Memory B cell (primary cell): Measurements from ENCODE around the gene CELF1.
A peak's percentile ranks its signal among the peaks of the same experiment; 100 is the strongest.

ENCODE experiments used
- ATAC-seq: fragments of 150-1000 bp; cut with Tn5 transposase; 2 replicates; pipeline ENCODE4 v1.10.0; 2021; ENCODE audit warnings: low read depth, mild to moderate bottlenecking, moderate library complexity
- DNase-seq, 2 donors: peaks; one replicate each; pipeline ENCODE4 v3.0.0; 2022; ENCODE audit warnings: low spot score in 2 of 2
- H3K27ac Mint-ChIP-seq: one replicate; pipeline ENCODE4 v1.8.0; 2022; ENCODE audit warnings: mild to moderate bottlenecking, moderate library complexity, mixed read lengths
- H3K27me3 Mint-ChIP-seq: one replicate; pipeline ENCODE4 v1.8.0; 2022; ENCODE audit warnings: mixed read lengths
- H3K36me3 Mint-ChIP-seq: one replicate; pipeline ENCODE4 v1.8.0; 2022; ENCODE audit warnings: mild to moderate bottlenecking, mixed read lengths
- H3K4me1 Mint-ChIP-seq: one replicate; pipeline ENCODE4 v1.8.0; 2022; ENCODE audit warnings: mixed read lengths
- H3K4me3 Mint-ChIP-seq: one replicate; pipeline ENCODE4 v1.8.0; 2022; ENCODE audit warnings: mild to moderate bottlenecking, moderate library complexity, mixed read lengths
- H3K9me3 Mint-ChIP-seq: one replicate; pipeline ENCODE4 v1.8.0; 2022; ENCODE audit warnings: mixed read lengths

CELF1 gene

DNA sequence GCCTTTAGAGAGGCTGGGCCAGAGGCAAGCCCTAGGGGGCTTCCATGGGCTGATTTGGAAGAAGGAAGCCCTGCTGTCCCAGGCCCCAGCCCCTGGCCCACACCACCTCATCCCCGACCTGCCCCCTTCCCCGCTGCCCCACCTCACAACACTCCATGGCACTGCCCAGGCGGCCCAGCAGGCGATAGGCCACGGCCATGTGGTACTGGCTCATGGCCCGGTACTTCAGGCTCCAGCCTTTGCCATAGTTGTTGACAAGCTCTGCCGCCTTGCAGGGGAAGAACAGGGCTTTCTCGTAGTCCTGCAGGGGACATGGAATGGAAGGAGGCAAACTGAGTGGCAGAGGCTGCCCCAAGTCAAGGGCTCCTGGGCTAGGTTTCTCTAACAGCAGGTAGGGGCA is 110.4 kb downstream of the CELF1 start:
- H3K4me1 Mint-ChIP-seq: no peaks in the 10 kb centered on the region
- ATAC-seq (no peak), DNase-seq (no peak)
- no peak overlapping the region for H3K4me3 Mint-ChIP-seq
- H3K27me3 Mint-ChIP-seq: no peaks in the 10 kb centered on the region
- no peak overlapping the region for H3K27ac Mint-ChIP-seq
- no peaks in the 10 kb centered on the region for H3K9me3 Mint-ChIP-seq
- H3K36me3 Mint-ChIP-seq: no peaks in the 10 kb centered on the region

DNA sequence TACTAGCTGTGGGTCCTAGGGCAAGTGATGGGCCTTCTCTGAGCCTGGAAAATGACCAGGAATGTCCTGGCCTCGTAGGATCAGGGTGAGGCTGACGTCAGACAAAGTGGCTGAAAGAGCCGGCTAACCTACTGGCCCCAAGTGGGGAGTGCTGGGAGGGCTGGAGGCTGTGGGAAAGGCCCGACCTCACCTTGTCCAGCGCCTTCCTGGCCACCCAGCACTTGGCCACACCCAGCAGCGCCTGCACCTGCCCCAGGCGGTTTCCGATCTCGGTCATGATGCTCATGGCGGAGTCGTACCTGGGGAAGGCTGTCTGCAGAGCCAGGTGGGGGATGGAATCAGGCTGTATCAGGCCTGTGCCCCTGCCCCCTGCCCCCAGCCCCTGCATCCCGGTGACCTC is 111.5 kb downstream of the CELF1 start:
- Mint-ChIP-seq H3K4me3 (no peak overlapping the region), H3K36me3 (no peaks in the 10 kb centered on the region), H3K4me1 (no peaks in the 10 kb centered on the region), H3K9me3 (no peaks in the 10 kb centered on the region), H3K27me3 (no peaks in the 10 kb centered on the region), H3K27ac (no peak overlapping the region)
- no peak for ATAC-seq
- DNase-seq: no peak

DNA sequence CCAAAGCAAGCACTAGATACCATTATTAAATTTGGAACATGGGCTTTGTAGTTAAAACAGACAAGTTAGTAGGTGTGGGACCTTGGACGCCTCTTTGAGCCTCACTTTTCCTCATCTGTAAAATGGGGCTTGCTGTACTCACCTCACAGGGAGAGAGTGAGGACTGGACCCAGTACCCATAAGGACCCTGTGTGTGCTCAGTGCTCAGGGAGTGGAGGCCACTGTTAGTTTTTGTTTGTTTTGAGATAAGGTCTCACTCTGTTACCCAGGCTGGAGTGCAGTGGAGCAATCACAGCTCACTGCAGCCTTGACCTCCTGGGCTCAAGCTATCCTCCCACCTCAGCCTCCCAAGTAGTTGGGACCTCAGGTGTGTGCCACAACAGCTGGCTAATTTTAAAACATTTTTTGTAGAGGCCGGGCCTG is 112.9 kb downstream of the CELF1 start:
- no peak overlapping the region for H3K27ac Mint-ChIP-seq
- no peaks in the 10 kb centered on the region for H3K36me3 Mint-ChIP-seq
- ATAC-seq (no peak), DNase-seq (no peak)
- H3K9me3 Mint-ChIP-seq: no peaks in the 10 kb centered on the region
- H3K4me3 Mint-ChIP-seq: no peak overlapping the region
- no peaks in the 10 kb centered on the region for H3K4me1 Mint-ChIP-seq
- H3K27me3 Mint-ChIP-seq: peaks cover 1% of the 10 kb centered on the region

DNA sequence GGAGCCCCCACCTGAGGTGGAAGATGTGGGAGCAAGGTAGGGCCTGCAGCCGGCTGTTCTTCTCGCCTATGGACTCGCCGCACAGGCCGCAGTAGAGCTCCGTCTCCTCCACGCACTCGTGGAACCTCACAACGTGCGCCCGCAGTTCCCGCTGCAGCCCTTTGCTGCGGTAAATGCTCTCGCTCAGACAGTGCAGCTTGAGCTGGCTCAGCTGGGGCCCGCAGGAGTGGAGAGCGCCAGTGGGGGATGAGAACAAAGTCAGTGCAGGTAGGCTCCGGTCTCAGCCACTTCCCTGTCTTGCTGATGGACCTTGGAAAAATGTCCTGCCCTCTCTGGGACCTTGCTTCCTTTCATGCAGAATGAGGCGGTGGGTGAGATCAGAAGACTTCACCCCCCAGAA is 114.2 kb downstream of the CELF1 start:
- H3K27ac Mint-ChIP-seq: no peak overlapping the region
- no peak for DNase-seq
- no peaks in the 10 kb centered on the region for H3K4me1 Mint-ChIP-seq
- no peak overlapping the region for H3K4me3 Mint-ChIP-seq
- no peaks in the 10 kb centered on the region for H3K36me3 Mint-ChIP-seq
- no peaks in the 10 kb centered on the region for H3K9me3 Mint-ChIP-seq
- ATAC-seq: no peak
- H3K27me3 Mint-ChIP-seq: peaks cover 1% of the 10 kb centered on the region

DNA sequence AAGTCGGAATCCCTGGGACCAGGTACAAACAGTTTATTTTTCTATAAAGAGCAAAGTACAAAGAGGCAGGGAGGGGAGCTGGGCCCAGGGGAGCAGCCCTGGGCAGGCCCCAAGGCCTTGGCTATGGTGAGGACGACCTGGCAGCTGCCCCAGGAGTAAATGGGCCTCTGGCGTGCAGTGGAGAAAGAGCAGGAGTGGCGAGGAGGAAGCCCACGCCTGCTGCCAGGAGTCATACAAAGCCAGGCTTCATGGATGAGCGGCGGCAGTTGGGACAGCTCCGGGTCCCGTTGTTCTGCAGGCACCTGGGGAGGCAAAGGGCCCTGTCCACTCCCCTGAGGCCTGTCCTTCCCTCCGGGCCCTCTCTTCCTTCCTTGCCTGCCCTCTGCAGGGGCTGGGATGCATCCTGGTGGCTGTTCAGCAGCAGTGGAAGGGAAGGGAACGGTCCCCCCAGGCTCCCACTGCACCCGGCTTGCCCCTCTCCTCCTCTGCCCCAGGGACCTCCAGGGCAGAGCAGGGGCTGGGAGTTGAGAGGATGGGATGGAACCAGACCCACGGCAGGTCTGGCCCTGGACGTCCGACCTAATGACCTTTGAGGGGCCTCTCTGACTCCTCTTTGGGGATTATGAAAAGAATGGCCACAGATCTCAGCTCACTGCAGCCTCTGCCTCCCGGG is 115.0 kb downstream of the CELF1 start:
- Mint-ChIP-seq H3K4me3 (no peak overlapping the region), H3K4me1 (no peaks in the 10 kb centered on the region), H3K27me3 (peaks cover 1% of the 10 kb centered on the region), H3K36me3 (no peaks in the 10 kb centered on the region), H3K9me3 (no peaks in the 10 kb centered on the region), H3K27ac (no peak overlapping the region)
- DNase-seq (no peak), ATAC-seq (no peak)

DNA sequence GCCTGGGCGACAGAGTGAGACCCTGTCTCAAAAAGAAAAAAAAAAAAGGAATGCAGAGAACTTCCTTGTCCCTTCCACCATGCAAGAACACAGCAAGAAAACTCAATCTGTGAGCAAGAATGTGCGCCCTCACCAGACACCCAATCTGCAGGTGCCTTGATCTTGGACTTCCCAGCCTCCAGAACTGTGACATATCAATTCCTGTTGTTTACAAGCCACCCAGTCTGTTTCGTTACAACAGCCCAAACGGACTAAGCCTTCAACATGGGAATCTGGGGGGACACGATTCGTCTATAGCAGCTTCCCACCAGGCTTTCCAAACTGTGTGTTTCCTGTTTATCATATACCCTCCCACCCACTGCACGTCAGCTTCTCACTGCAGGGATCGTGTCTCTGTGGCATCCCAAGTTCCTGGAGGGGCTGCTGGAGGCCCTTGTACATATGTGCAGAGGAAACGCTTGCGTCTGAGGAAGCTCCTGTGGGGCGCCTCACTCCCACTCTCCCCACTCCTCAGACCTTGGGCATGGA is 115.7 kb downstream of the CELF1 start:
- ATAC-seq (no peak), DNase-seq (no peak)
- Mint-ChIP-seq H3K27me3 (peaks cover 1% of the 10 kb centered on the region), H3K4me1 (no peaks in the 10 kb centered on the region), H3K4me3 (no peak overlapping the region), H3K9me3 (no peaks in the 10 kb centered on the region), H3K27ac (no peak overlapping the region), H3K36me3 (no peaks in the 10 kb centered on the region)

DNA sequence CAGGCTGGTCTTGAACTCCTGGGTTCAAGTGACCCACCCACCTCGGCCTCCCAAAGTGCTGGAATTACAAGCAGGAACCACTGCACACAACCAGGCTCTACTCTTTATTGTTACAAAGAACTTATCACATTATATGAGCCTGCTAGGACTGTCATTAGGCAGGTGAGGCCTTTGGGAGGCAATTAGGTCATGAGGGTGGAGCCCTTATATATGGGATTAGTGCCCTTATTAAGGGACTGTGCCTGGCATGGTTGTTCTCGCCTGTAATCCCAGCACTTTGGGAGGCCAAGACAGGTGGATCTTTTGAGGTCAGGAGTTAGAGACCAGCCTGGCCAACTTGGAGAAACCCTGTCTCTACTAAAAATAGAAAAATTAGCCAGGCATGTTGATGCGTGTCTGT is 116.2 kb downstream of the CELF1 start:
- Mint-ChIP-seq H3K9me3 (no peaks in the 10 kb centered on the region), H3K27ac (no peak overlapping the region), H3K36me3 (no peaks in the 10 kb centered on the region), H3K4me3 (no peak overlapping the region), H3K4me1 (no peaks in the 10 kb centered on the region), H3K27me3 (peaks cover 1% of the 10 kb centered on the region)
- ATAC-seq (no peak), DNase-seq (no peak)

DNA sequence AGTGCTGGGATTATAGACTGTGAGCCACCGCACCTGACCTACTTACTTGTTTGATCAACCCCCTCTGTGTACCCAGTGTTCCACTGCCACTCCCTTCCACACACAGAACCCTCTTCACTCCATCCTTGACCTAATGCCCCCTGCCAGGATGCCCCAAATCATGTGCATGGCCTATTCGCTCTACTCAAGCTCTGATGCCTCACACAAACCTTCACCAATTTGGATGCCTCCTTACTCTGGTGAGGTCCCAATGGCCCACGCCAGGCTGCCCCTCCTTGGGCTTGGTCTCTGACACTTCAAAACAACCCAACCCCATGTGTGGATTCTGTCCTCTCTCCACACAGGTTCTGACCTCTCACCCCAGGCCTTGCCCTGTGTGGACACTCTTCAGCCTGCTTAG is 117.2 kb downstream of the CELF1 start:
- Mint-ChIP-seq H3K27me3 (peaks cover 1% of the 10 kb centered on the region), H3K4me1 (no peaks in the 10 kb centered on the region), H3K4me3 (no peak overlapping the region), H3K9me3 (no peaks in the 10 kb centered on the region), H3K36me3 (no peaks in the 10 kb centered on the region), H3K27ac (no peak overlapping the region)
- ATAC-seq (no peak), DNase-seq (no peak)

DNA sequence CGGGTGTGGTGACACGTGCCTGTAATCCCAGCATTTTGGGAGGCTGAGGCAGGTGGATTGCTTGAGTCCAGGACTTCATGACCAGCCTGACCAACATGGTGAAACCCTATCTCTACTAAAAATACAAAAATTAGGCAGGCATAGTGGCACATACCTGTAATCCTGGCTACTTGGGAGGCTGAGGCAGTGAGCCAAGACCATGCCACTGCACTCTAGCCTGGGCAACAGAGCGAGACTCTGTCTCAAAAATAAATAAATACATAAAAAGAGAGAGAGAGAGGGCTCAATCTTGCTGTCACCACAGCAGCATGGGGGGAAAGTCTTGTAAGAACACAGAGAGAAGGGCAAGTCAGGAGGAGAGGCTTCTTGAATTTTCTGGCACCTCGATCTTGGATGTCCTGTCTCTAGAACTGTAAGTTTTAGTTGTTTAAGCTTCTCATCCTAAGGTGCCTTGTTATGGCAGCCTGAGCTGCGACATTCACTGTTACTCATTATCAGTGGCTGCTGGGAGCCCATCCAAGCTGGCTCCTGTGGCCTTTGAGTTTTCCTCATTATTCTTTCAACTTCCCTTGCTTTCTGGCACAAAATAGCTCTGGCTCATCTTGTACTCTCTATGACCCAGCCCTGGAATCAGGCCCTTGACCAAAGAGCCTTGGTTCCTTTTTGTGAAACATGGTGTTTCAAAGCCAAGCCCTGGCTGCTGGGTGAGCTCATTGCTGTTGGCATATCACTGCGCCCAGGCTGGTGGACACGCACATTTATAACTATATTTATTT is 118.7 kb downstream of the CELF1 start:
- Mint-ChIP-seq H3K4me3 (no peak overlapping the region), H3K36me3 (no peaks in the 10 kb centered on the region), H3K27ac (no peak overlapping the region), H3K9me3 (no peaks in the 10 kb centered on the region), H3K27me3 (peaks cover 1% of the 10 kb centered on the region), H3K4me1 (no peaks in the 10 kb centered on the region)
- DNase-seq (no peak), ATAC-seq (no peak)

DNA sequence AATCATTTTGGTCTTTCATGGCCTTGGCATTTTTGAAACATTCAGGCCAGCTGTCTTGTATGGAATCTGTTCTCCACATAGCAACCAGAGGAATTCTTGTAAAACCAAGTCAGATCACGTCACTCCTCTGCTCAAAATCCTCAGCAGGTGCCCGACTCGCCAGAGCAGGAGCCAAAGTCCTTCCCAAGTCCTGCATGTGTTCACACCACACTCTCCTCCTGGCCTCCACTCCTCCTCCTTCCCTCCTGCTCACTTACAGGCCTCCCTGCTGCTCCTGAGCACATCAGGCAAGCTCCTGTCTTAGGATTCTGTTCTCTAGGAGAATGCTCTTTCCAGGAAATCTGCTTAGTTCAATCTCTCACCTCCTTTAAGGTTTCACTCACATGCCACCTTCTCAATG is 119.8 kb downstream of the CELF1 start:
- no peak overlapping the region for H3K4me3 Mint-ChIP-seq
- H3K36me3 Mint-ChIP-seq: no peaks in the 10 kb centered on the region
- H3K27me3 Mint-ChIP-seq: peaks cover 1% of the 10 kb centered on the region
- no peak overlapping the region for H3K27ac Mint-ChIP-seq
- DNase-seq (no peak), ATAC-seq (no peak)
- H3K4me1 Mint-ChIP-seq: no peaks in the 10 kb centered on the region
- H3K9me3 Mint-ChIP-seq: no peaks in the 10 kb centered on the region

DNA sequence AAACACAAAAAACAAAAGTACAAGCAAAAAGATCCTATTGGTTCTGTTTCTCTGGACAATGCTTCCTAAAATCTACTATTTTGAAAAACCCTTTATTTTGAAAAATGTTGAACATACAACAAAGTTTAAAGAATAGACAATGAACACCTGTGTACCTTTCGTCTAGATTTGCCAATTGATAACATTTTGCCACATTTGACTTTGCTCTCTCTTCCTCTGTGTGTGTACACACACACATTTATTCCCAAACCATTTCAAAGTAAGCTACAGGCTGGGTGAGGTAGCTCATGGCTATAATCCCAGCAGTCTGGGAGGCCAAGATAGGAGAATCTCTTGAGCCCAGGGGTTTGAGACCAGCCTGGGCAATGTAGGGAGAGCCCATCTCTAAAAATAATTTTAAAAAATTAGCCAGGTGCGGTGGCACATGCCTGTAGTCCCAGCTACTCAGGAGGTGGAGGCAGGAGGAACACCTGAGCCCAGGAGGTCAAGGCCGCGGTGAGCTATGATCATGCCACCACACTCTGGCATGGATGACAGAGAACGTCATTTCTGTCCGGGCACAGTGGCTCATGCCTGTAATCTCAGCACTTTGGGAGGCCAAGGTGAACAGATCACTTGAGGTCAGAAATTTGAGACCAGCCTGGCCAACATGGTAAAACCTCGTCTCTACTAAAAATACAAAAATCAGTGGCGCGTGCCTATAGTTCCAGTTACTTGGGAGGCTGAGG is 121.4 kb downstream of the CELF1 start:
- H3K27ac Mint-ChIP-seq: no peak overlapping the region
- no peaks in the 10 kb centered on the region for H3K36me3 Mint-ChIP-seq
- no peak overlapping the region for H3K4me3 Mint-ChIP-seq
- DNase-seq (no peak), ATAC-seq (no peak)
- H3K4me1 Mint-ChIP-seq: peaks cover 2% of the 10 kb centered on the region
- peaks cover 1% of the 10 kb centered on the region for H3K27me3 Mint-ChIP-seq
- no peaks in the 10 kb centered on the region for H3K9me3 Mint-ChIP-seq

DNA sequence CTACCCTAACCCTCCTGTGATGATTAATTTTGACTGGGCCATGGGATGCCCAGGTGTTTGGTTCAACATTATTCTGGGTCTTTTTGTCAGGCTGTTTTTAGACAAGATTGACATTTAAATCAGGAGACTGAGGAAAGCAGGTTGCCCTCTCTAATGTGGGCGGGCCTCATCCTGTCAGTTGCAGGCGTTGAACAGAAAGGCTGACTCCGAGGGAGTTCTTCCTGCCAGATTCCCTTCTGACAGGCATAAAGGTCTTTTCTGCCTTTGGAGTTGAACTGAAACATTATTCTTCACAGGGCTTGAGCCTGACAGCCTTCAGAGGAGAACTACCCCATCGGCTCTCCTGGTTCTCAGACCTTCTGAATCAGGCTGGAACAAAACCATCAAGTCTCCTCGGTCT is 122.4 kb downstream of the CELF1 start:
- ATAC-seq: no peak
- no peaks in the 10 kb centered on the region for H3K27me3 Mint-ChIP-seq
- H3K9me3 Mint-ChIP-seq: no peaks in the 10 kb centered on the region

DNA sequence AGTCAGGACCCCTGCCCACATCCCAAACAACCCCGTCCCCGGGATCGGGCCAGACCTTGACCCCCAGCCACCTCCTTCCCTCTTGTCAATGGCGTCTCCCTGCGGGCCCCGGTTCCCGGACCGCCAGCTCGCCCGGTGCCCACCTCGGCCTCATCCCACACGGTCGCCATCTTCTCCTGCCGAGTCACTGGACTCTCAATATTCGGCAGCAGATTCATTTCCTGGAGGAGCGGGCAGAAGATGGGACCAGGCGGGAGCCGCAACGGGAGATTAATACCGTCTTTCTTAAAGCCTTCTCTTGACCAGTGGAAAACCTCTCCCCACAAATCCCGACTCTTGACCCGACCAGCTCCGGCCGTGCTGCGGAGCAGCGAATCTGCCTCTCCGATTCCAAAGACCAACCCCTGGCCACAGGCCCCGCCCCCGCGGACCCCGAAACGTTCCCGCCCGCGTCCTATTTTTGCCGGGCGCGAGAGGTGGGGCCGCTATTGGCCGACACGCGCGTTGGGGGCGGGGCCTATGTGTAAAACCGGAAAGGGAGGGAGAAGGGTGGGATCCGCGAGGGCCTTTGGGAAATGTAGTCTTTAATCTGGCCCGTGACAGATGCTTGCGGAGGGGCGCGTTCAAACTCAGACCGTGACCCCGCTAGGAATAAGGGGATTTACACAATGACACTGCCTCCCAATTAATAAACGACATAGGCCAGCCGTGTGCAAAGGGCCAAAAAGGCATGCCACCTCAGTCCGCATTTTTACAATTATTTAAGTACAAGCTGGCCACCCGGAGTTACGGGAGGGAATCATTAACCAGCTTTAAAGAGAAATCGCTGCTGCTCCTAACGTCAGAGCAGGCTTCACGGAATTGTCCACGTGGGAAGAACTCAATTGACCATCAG is 126.6 kb downstream of the CELF1 start, which contains the start of gene PSMC3:
TSS of gene PSMC3 (minus strand) at position 378 of the 895 bp plus-strand sequence. CDS start at position 218, 160 bp downstream.
- Mint-ChIP-seq H3K4me1 (peaks cover 19% of the 10 kb centered on the region), H3K36me3 (peaks cover 18% of the 10 kb centered on the region)

More for the DNA sequence above, 122.4 kb downstream of the CELF1 start:
- Mint-ChIP-seq H3K27ac (no peak overlapping the region), H3K4me1 (peaks cover 7% of the 10 kb centered on the region), H3K36me3 (peaks cover 3% of the 10 kb centered on the region), H3K4me3 (no peak overlapping the region)
- no peak for DNase-seq

More for the DNA sequence above, 126.6 kb downstream of the CELF1 start, which contains the start of gene PSMC3:
- ATAC-seq (peak; percentile 91), DNase-seq (peak; percentile 97)
- Mint-ChIP-seq H3K9me3 (no peaks in the 10 kb centered on the region), H3K4me3 (peak within 1 kb of the TSS; percentile 96), H3K27ac (peak within 1 kb of the TSS; percentile 97), H3K27me3 (no peaks in the 10 kb centered on the region)
